ENCODE measurements around the gene RFC2. TPM values are rescaled to one million over a fixed set of nuclear protein-coding genes. Genes with fewer than 3 reads are reported as not detected.

Gene RFC2
- total RNA-seq = 35.5 TPM

DNA sequence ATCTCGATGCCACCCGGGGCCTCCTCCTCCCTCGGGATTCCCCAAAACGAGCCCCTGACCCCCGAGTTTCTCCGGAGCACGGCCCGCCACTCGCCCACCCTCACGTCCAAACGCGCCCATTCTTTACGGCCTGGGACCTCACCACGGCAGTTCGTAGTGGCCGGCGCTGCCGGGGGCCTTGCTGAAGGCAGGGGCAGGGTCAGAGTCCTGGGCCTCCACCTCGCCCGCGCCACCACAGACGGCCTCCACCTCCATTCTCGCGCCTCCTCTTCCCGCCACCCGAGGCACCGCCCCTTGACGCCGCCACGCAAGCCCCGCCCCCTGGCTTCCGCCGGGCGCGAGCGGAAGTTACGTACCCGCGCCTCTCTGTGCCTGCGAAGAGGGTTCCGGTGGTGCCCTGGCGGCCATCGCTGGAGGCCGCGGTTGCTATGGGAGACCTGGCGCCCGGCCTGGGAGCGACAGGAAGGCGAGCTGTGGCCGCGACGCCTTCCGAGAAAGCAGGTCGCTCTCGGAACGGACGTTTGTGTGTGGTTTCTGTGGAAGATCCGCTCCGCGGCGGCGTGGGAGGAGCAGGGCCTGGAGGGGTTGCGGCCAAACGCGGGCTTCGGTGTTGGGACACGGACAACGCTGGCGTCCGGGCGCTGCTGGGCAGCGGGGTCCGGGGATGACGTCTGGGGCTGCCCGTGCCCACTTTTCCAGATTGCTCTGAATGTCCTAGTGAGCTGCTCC is at the start of gene RFC2:
RFC2 (minus strand) TSS at position 271 of the 729 bp plus-strand sequence; CDS start at position 255, 16 bp downstream.
- peak; percentile 92 to 99 (median 98) for DNase-seq (ENCODE audit: low read depth in 2 of 3, low spot score in 2 of 3)

DNA sequence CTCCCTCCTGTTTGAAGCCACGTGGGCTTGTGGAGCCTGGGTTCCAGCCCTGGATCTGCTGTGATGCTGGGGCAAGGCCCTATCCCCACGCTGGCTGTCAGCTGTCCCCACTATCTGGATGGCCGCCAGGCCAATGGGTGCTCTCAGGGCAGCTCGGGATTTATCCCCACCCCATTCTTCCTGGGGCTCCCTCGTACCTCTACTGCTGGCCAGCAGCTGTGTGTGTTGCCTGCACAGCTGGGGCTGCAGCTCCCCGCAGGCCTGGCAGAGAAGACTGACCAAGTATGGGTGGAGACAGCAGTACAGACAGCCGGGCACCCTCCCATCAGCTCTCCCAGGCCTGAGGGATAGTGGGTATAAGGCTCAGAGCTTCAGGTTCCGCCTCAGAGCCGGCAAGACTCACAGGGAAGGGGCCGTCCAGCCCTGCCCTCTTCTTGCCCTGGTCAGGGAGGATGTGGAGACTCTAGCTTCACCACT is 48.6 kb upstream of the RFC2 start:
- DNase-seq (ENCODE audit: low read depth in 2 of 3, low spot score in 2 of 3) = no peak

DNA sequence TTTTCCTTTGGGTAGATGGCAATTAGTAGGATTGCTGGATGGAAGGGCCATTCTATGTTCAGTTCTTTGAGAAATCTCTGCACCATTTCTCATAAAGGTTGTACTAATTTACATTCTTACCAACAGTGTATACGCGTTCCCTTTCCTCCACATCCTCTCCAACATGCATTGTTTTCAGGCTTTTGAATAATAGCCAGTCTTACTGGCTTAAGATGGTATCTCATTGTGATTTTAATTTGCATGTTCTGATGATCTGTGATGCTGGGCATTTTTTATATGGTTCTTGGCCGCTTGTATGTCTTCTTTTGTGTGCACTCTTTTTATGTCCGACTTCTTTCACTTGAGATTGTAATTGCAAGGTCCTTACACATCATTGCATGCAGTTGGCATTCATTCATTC is 46.7 kb upstream of the RFC2 start:
- DNase-seq (ENCODE audit: low read depth in 2 of 3, low spot score in 2 of 3) = no peak

DNA sequence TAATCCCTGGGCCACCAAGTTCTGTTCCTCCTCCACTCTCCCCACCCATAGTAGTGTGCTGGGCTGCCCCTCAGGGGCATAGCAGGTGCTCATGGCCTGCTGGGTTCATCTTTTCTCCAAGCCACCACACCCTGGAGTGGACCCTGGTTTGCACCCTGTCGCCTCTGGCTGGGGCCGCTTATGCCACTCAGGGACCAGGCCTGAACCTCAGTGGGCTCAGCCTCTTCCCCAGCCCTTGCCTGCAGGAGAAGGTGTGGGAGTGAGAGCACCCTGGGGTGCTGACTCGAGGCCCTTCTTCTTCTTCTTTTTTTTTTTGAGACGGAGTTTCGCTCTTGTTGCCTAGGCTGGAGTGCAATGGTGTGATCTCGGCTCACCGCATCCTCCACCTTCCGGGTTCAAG is 45.2 kb upstream of the RFC2 start:
- no peak for DNase-seq (ENCODE audit: low read depth in 2 of 3, low spot score in 2 of 3)

DNA sequence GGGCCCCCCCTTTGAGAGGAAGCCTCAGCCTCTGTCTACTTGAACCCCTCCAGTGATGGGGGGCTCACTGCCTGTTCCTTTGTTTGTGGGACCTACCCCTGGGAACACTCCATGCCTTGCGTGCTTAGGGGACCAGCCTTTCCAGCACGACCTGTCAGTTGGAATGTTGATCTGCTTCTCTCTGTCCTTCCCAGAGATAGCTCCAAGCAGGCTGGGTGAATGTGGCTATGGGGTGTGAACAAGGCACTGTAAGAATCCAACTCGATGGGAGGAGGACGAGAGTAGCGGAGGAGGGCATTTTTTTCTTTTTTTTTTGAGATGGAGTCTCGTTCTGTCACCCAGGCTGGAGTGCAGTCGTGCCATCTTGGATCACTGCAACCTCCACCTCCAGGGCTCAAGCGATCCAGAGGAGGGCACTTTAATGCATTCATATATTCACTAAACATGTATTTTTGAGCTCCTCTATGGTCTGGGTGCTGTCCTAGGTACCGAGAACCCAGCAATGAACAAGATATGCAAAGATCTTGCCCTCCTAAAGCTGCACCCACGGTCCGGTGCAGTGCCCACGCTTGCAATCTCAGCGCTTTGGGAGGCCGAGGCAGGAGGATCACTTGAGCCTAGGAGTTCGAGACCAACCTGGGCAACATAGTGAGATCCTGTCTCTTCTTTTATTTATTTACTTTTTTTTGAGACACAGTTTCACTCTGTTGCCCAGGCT is 43.5 kb upstream of the RFC2 start:
- no peak for DNase-seq (ENCODE audit: low read depth in 2 of 3, low spot score in 2 of 3)

DNA sequence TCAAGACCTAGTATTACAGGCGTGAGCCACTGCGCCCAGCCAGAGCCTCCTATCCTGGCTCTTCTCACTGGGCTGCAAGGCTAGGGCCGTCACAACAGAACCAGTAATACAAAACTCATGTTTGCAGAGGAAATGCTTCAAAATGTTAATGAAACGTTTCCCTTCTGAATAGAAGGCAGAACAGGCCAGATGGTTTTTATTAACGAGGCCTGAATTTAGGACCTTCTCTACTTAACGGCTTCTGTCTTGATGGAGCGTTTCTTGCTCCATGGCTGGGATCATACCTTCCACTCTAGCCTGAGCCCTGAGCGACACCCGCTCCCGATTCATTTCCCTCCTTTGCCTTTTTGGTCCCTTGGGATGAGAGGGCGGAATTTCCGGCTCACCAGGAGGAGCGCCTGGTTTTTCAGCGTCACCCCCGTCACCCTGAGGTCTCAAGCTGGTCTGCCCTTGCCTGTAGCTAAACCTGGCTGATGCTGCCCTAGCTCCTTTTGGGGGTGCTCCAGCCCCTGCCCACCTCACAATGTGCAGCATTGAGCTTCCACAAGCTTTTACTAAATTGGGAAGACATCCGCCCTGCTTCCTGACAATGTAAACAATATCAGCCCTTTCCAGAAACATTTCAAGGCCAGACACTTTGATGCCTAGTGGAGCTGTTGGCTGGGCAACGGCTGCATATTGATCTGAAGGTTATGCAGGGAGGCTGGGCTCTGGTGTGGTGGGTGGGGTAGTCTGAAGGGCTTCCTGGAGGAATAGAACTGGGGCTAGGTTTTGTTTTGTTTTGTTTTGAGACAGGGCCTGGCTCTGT is 40.2 kb upstream of the RFC2 start:
- DNase-seq (ENCODE audit: low read depth in 2 of 3, low spot score in 2 of 3) = no peak

DNA sequence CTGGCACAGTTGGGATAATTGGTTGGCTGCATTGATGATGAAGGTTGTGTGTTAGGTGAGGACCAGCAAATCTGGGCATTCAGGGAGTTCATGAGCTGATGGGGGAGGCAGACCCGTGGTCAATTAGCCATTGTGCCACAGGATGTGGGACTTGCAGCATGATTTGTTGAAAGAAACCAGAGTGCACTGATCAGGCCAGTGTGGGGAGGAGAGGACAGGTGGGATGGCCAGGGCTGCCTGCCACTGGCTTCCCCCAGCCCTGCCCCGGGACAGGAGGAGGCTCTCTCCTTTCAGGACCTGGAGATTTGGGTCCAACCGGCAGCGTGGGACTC is 39.3 kb upstream of the RFC2 start:
- no peak for DNase-seq (ENCODE audit: low read depth in 2 of 3, low spot score in 2 of 3)

DNA sequence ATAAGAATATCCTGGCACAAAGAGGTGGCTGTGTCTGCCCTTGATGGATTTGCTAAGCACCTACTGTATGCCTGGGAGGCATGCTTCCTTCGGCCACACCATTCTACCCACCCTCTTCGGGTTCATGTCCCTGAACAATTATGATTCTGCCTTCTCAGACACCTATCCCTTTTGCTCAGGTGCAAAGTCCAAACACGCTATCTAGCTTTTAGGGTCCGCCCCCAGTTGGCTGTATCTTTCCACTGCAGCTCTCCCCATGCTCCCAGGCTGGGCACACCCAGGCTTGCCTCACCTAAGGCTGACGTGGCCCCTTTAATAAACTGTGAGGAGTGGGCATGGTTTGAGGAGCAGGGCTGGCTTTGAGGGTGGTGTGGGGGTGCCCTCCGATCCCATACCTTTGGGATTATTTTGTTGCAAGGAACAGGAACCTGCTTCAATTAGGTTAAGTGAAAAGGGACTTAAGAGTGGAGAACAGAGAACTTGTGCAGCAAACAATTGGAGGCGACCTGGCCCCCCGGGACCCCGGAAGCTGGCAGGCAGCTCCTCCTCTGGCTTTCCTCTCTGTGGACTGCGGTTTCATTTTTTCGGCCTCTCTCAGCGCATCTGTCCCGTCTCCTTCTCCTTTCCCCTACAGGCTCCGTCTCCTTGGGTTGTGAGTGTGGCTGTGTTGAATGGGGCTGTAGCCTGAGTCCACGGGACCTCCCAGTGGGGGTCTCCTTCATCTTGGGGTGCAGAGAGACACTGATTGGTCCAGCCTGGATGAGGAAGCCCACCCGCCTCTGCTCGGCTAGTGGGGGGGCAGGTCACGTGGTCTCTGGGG is 38.8 kb upstream of the RFC2 start:
- DNase-seq (ENCODE audit: low read depth in 2 of 3, low spot score in 2 of 3) = no peak

DNA sequence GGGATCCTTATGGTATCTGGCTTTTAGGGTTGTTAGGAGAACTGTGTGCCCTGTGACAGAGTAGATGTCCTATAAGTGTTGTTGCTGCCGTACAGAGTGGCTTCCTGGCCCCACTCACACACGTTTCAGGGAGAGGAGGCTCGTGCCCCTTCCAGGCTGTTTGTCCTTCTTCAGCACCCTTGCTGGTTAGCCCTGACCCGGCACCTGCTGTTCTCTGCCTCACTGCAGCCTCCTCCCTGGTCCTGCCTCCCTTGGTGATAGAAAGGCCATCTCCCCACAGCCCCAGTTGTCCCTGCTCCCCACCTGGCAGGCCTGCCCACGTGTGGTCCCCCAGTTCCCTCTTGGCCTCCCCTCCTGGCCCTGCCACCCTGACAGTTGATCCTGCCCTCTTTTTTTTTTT is 37.3 kb upstream of the RFC2 start:
- no peak for DNase-seq (ENCODE audit: low read depth in 2 of 3, low spot score in 2 of 3)

DNA sequence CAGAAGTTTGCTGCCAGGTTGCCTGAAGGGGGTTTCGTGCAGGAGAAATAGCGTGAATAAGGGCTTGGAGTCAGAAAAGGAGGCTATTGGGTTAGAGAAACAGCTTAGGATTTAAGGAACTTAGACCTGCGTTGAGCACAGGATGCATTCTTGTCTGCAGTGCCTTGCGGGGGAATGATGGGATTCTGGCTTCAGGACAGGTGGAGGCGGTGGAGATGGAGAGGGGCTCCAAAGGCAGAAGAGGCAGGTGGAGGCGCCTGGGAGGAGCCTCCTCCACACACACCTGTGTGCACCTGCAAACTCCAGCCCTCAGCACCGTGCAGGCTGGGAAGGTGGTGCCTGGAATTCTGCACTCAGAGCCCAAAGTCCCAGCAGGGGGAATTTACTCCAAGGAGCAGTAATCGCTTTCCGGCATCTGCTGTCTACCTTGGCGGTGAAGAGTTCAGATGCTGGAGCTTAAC is 36.8 kb upstream of the RFC2 start:
- no peak for DNase-seq (ENCODE audit: low read depth in 2 of 3, low spot score in 2 of 3)

DNA sequence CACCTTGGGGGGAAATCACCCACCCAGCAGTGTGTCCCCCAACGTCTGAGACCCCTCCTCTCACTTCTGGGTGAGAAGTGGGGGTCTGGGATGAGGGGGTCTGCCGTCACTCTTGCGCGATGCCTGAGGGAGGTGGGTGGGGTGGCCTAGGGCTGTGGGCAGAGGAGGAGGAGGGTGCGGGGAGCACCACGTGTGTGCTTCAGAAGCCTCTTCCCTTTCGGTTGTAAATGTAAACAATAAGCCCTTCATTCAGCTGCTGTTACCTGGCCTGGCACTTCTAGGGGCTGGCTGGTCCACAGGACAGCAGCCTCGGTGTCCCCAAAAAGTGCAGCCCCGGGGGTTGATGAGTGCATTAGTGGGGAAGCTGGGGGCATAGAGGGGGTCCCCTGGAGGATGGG is 36.4 kb upstream of the RFC2 start:
- no peak for DNase-seq (ENCODE audit: low read depth in 2 of 3, low spot score in 2 of 3)

DNA sequence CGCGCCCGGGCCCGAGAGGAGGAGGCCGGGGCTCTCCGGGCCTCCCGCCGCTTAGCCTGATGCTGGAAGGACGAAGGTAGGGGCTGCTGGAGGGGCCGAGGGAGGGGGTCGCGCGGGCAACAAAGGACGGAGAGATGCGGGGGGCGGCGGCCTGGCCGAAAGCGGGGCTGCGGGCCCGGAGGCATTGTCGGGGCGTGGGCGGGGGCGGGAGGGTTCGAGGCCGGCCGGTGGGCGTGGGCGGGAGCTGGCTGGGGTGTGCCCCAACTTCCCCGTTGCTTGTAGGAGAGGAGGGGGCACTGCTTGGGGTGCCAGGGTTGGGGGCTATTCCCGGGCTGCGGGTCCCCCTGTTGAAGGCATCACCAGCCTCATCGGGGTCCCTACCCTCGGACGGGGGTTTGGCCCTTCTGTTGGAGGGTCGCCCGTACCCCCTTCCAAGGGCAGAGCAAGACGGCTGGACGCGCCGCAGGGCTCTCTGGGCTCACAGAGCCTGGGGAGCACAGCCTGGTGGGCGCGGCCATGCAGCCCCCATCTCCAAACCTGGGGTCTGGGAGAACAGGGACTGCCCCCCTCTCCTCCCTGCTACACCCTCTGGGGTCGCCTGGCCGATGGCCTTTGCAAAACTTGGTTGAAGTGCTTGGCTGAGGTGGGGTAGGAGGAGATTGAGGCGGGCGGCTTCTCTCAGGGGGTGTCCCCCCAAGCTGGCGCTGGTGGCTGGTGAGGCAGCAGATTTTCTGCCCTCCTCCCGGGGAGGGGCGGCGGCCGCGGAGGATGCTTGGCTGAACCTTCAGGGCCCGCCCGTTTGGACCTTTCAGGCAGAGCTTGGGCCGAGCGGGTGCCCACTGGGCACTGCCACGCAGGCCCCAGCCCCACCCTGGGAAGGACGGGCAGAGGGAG is 35.7 kb upstream of the RFC2 start:
- DNase-seq (ENCODE audit: low read depth in 2 of 3, low spot score in 2 of 3) = peak in 2 of 3 donors; percentile 51 to 62

DNA sequence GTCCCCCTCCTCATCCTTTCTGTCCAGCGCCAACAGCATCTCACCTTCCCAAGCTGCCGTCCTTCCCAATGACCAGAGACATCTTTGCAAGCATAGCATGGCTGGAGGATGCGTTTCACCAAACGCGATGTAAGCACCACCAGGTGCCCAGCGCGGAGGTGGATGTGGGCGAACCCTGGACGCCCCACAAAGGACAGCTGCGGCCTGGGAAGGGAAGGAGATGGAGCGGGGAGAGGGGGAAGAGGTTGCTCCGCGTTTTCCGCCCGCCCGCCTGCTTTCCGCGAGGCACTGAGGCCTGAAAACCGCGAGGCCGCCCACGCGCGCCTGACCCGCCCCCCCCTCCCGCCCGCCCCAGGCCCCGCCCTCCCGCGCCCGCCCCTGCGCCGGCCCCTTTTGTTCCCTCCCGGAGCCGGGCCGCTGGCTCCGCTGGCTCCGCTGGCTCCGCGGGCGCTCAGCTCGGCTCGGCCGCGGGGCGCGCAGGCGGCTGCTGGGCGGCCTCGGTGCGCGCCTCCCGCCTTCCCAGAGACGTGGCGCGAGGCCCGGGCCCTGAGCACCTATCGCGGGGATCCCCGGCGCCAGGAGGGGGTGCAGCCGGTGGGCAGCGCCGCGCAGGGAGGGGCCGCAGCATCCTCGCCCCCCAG is 34.9 kb upstream of the RFC2 start, which contains the start of gene CLIP2:
CLIP2 (plus strand) TSS at position 390 of the 641 bp plus-strand sequence. CDS start 28,140 bp downstream, outside the sequence.
- DNase-seq (ENCODE audit: low read depth in 2 of 3, low spot score in 2 of 3) = peak; percentile 41 to 80 (median 77)

DNA sequence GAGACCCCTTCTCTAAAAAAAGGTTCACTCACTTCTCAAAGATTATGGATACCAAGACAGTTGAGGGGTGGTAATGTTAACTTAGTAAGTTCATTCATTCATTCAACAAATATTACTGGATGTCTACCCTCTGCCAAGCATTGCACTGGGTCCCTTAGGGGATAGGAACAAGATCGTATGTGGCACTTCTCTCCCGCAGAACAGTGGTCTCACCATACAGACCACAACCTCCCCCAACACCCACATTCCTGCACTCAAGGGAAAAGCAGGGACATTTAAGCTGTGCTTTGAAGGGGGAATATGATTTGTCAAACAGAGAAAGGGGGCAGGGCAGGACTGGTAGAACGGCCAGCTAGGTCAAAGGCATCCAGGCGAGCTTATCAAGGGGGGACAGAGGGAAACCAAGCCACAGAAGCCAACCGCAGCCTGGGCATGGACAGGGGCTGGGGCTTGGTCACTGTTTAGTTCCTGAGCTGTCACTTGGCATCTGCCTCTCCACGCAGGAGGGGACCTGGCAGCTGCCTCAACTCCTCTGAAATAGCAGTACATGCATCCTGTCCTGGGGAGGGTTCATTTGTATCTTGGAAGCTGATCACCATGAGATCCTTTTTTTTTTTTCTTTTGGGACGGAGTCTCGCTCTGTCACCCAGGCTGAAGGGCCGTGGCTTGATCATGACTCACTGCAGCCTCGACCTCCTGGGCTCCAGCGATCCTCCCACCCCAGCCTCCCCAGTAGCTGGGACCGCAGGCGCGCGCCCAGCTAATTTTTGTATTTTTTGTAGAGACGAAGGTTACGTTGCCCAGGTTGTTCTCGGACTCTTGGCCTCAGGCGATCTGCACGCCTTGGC is 34.1 kb upstream of the RFC2 start:
- peak in 2 of 3 donors; percentile 79 to 87 for DNase-seq (ENCODE audit: low read depth in 2 of 3, low spot score in 2 of 3)

DNA sequence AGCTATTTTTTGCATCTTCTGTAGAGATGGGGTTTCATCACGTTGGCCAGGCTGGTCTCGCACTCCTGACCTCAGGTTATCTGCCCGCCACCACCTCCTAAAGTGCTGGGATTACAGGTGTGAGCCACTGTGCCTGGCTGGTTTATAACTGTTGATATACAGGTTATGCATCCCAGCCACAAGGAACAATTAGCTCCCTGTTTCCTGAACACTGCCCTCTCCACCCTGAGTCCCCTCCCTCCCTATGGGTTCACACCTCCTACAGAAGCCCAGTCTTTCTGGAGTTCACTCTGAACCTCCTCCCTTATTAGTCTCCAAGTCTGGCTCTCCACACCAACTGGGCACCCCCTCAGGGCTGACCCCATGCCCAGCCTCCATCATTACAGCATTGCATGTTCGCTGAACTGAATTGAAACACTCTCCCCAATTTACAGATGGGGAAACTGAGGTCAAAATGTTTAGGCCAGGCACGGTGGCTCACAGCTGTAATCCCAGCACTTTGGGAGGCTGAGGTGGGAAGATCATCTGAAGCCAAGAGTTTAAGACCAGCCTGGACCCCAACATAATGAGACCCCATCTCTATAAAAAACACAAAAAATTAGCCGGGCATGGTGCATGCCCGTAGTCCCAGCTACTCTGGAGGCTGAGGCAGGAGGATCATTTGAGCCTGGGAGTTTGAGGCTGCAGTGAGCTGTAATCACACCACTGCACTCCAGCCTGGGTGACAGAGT is 33.3 kb upstream of the RFC2 start:
- no peak for DNase-seq (ENCODE audit: low read depth in 2 of 3, low spot score in 2 of 3)

DNA sequence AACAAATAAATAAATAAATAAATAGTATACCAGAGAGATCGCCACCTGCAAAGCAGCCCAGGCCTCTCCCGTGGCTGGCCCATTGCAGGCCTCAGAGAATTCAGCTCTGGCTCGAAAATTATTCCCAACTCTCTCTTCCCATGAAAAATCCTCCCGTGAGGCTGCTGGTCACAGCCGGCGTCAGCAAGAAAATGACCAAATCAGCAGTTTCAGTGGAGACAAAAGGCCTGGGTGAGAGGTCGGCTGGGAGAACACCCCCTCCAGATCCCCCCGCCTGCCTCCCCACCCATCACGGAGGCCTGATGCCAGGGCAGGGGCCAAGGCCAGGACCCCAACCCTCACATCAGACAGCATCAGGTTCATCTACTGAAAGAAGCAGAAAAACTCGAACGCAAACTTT is 31.9 kb upstream of the RFC2 start:
- no peak for DNase-seq (ENCODE audit: low read depth in 2 of 3, low spot score in 2 of 3)

DNA sequence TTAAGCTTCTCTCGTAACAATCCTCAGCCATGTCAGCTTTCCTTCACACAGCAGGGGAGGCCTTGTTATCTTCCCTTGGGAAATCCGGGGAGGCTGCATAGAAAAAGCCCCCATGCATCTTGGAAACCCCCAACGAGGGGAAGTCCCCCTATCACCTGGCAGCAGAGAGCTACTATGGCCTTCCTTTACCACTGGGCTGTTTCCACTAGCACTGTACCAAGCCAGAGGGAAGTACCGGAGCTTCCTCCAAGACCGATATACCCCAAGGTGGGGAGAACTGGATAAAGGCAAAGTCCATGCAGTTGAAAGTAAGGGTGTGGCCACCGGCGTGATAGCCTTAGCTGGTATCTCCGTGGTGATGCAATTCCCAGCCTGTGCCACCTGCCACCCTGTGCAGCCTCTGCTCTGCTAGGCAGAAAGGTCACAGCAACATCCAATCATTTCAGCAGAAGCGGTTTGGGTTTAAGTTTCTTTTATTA is 30.6 kb upstream of the RFC2 start:
- DNase-seq (ENCODE audit: low read depth in 2 of 3, low spot score in 2 of 3) = peak in 2 of 3 donors; percentile 45 to 47
